H1 (cell line): Measurements from ENCODE around the gene HLA-DPA1. TPM values are rescaled to one million over a fixed set of nuclear protein-coding genes. Genes with fewer than 3 reads are reported as not detected.

ENCODE experiments used
- CTCF ChIA-PET: fragments of 300-600 bp; sonication (Branson Sonifier 250); formaldehyde crosslinking; loops from one replicate; lab custom pipeline; 2021; ENCODE audit not compliant: partially characterized antibody; lab: Charles Lee
- POLR2A ChIA-PET: fragments of 300-600 bp; sonication (Branson Sonifier 250); formaldehyde crosslinking; loops from one replicate; lab custom pipeline; 2021; ENCODE audit warnings: inconsistent platforms; ENCODE audit not compliant: partially characterized antibody; lab: Charles Lee
- DNase-seq, 2 experiments: peaks; one replicate each; pipeline versions ENCODE4 v3.0.0 to v3.0.0-alpha.2; 2010 to 2022; ENCODE audit warnings: low spot score in 2 of 2, low read depth in 1 of 2, mixed read lengths in 1 of 2
- FAIRE-seq: peaks from 2 replicates; lab custom pipeline; 2011; peaks lifted over from hg19 to GRCh38; lab: Jason Lieb, UNC
- H2AFZ ChIP-seq: 2 replicates; pipeline ENCODE4 v1.8.1; 2012; ENCODE audit warnings: low read length, inconsistent platforms
- H2AK5ac ChIP-seq: 2 replicates; pipeline ENCODE4 v1.6.1; 2013; ENCODE audit warnings: low read depth, low read length
- H2BK120ac ChIP-seq: replicated peaks from 2 replicates; pipeline ENCODE3; 2013; ENCODE audit warnings: low read depth, low read length, inconsistent platforms
- H2BK12ac ChIP-seq: 2 replicates; pipeline ENCODE4 v1.6.1; 2013; ENCODE audit warnings: low read depth, low read length
- H2BK15ac ChIP-seq: 2 replicates; pipeline ENCODE4 v1.6.1; 2013; ENCODE audit warnings: low read length
- H2BK20ac ChIP-seq: 2 replicates; pipeline ENCODE4 v1.6.1; 2013; ENCODE audit warnings: low read length
- H2BK5ac ChIP-seq: 2 replicates; pipeline ENCODE4 v1.6.1; 2013; ENCODE audit warnings: low read depth, low read length
- H3K14ac ChIP-seq: 2 replicates; pipeline ENCODE4 v1.6.1; 2013; ENCODE audit warnings: inconsistent platforms; ENCODE audit not compliant: insufficient read length
- H3K18ac ChIP-seq: 2 replicates; pipeline ENCODE4 v1.6.1; 2013; ENCODE audit warnings: low read length; ENCODE audit errors: extremely low read depth
- H3K23ac ChIP-seq: 2 replicates; pipeline ENCODE4 v1.6.1; 2013; ENCODE audit warnings: inconsistent platforms; ENCODE audit not compliant: insufficient read length
- H3K23me2 ChIP-seq: 2 replicates; pipeline ENCODE4 v1.6.1; 2013; ENCODE audit warnings: low read depth, low read length
- H3K27ac ChIP-seq: 2 replicates; pipeline ENCODE4 v1.6.1; 2011; ENCODE audit warnings: low read depth, low read length, inconsistent platforms
- H3K27me3 ChIP-seq, 4 experiments: replicated peaks in 1 of 4; 1 replicate in 1 of 4; 2 replicates in 3 of 4; pipeline versions ENCODE4 v1.6.1 to v1.8.1; 2011 to 2013; ENCODE audit warnings: low read length in 3 of 4, mild to moderate bottlenecking in 3 of 4, inconsistent platforms in 2 of 4, mixed read lengths in 2 of 4, moderate library complexity in 1 of 4; ENCODE audit not compliant: control insufficient read depth in 3 of 4, insufficient read depth in 3 of 4; ENCODE audit errors: extremely low read depth in 1 of 4
- H3K36me3 ChIP-seq, 4 experiments: 2 replicates each; pipeline versions ENCODE4 v1.6.1 to v1.8.1; 2011 to 2013; ENCODE audit warnings: mild to moderate bottlenecking in 4 of 4, low read length in 3 of 4, moderate library complexity in 2 of 4, control low read depth in 1 of 4, inconsistent platforms in 1 of 4; ENCODE audit not compliant: insufficient read depth in 4 of 4, control insufficient read depth in 2 of 4
- H3K4ac ChIP-seq: replicated peaks from 2 replicates; pipeline ENCODE3; 2013; ENCODE audit warnings: low read length, low read depth, mixed read lengths, inconsistent platforms; ENCODE audit not compliant: insufficient read length
- H3K4me1 ChIP-seq, 4 experiments: replicated peaks in 1 of 4; 1 replicate in 1 of 4; 2 replicates in 3 of 4; pipeline versions ENCODE4 v1.6.1 to v1.8.1; 2011 to 2013; ENCODE audit warnings: low read length in 3 of 4, inconsistent platforms in 2 of 4, mixed read lengths in 1 of 4; ENCODE audit not compliant: insufficient read depth in 4 of 4, control insufficient read depth in 3 of 4
- H3K4me2 ChIP-seq, 2 experiments: 2 replicates each; pipeline versions ENCODE4 v1.6.1 to v1.8.1; 2011 to 2013; ENCODE audit warnings: low read depth in 2 of 2, low read length in 2 of 2, control low read depth in 1 of 2, inconsistent platforms in 1 of 2, mild to moderate bottlenecking in 1 of 2; ENCODE audit not compliant: insufficient read depth in 1 of 2
- H3K4me3 ChIP-seq, 4 experiments: fragments of 200-600, 300-600 bp in 1 of 4; sonication (generic), shearing (Covaris generic), sonication (Bioruptor Twin) in 1 of 4; 2 replicates each; pipeline versions ENCODE4 v1.5.1 to v1.8.1; 2011 to 2016; ENCODE audit warnings: low read length in 4 of 4, low read depth in 3 of 4, control low read depth in 2 of 4, inconsistent platforms in 2 of 4, mild to moderate bottlenecking in 2 of 4, mixed read lengths in 1 of 4, moderate library complexity in 1 of 4; ENCODE audit not compliant: insufficient read depth in 2 of 4; ENCODE audit errors: extremely low read depth in 1 of 4
- H3K56ac ChIP-seq: replicated peaks from 2 replicates; pipeline ENCODE3; 2013; ENCODE audit warnings: low read depth, mild to moderate bottlenecking, mixed read lengths, low read length, inconsistent platforms; ENCODE audit not compliant: insufficient read length
- H3K79me1 ChIP-seq: 2 replicates; pipeline ENCODE4 v1.6.1; 2013; ENCODE audit warnings: low read depth, low read length, control low read depth
- H3K79me2 ChIP-seq, 2 experiments: 2 replicates each; pipeline versions ENCODE4 v1.6.1 to v1.8.1; 2012 to 2013; ENCODE audit warnings: low read length in 2 of 2, mild to moderate bottlenecking in 2 of 2, inconsistent platforms in 1 of 2; ENCODE audit not compliant: insufficient read depth in 2 of 2, control insufficient read depth in 1 of 2
- H3K9ac ChIP-seq, 4 experiments: replicated peaks in 1 of 4; 1 replicate in 1 of 4; 2 replicates in 3 of 4; pipeline versions ENCODE4 v1.6.1 to v1.8.1; 2011 to 2013; ENCODE audit warnings: low read depth in 3 of 4, low read length in 3 of 4, control low read depth in 2 of 4, mild to moderate bottlenecking in 2 of 4, moderate library complexity in 2 of 4, inconsistent platforms in 1 of 4; ENCODE audit errors: extremely low read depth in 1 of 4
- H3K9me3 ChIP-seq, 2 experiments: 2 replicates each; pipeline versions ENCODE4 v1.6.1 to v1.8.1; 2012 to 2013; ENCODE audit warnings: mild to moderate bottlenecking in 2 of 2, moderate library complexity in 2 of 2, control low read depth in 1 of 2, inconsistent platforms in 1 of 2, low read depth in 1 of 2, low read length in 1 of 2, mixed read lengths in 1 of 2; ENCODE audit not compliant: insufficient read depth in 2 of 2
- H4K20me1 ChIP-seq, 2 experiments: replicated peaks in 1 of 2; 2 replicates each; pipeline versions ENCODE3 to v1.8.1; 2011 to 2013; ENCODE audit warnings: inconsistent platforms in 2 of 2, low read length in 2 of 2, mild to moderate bottlenecking in 1 of 2; ENCODE audit not compliant: insufficient read depth in 2 of 2, control insufficient read depth in 1 of 2
- H4K5ac ChIP-seq: 2 replicates; pipeline ENCODE4 v1.6.1; 2013; ENCODE audit warnings: low read length, low read depth, mixed read lengths, inconsistent platforms; ENCODE audit not compliant: insufficient read length
- H4K8ac ChIP-seq: 2 replicates; pipeline ENCODE4 v1.8.0; 2013; ENCODE audit warnings: mild to moderate bottlenecking, moderate library complexity, low read length, inconsistent platforms; ENCODE audit not compliant: insufficient read depth; ENCODE audit errors: extremely low read depth
- H4K91ac ChIP-seq: replicated peaks from 2 replicates; pipeline ENCODE3; 2013; ENCODE audit warnings: low read length, mixed read lengths, inconsistent platforms; ENCODE audit not compliant: insufficient read length
- HDAC6 ChIP-seq: IDR thresholded peaks from one replicate; pipeline ENCODE4 v1.7.1; 2012; ENCODE audit warnings: low read depth, mild to moderate bottlenecking, inconsistent platforms, low read length, moderate library complexity
- WGBS, 2 experiments: shearing (Covaris generic) in 1 of 2; methylation state at CpG; one replicate each; pipeline versions ENCODE4 v1.1.6 to v1.1.7; 2013 to 2015; ENCODE audit warnings: low lambda C conversion rate in 2 of 2, mixed read lengths in 2 of 2, inconsistent platforms in 1 of 2, low coverage in 1 of 2, missing lambda C conversion rate in 1 of 2; ENCODE audit not compliant: insufficient replicate concordance in 2 of 2, insufficient coverage in 1 of 2, insufficient read length in 1 of 2; ENCODE audit errors: extremely low coverage in 1 of 2, missing lambda C conversion rate in 1 of 2; 5-methylcytosine and 5-hydroxymethylcytosine counted together
- polyA plus RNA-seq, 7 experiments: library from polyadenylated mRNA; depleted of rRNA in 3 of 7; stranded (reverse) in 5 of 7; unstranded in 2 of 7; fragments of >200 nt in 5 of 7; fragments of 200-250 nt in 2 of 7; gene quantifications; 1 replicate in 5 of 7; 2 replicates in 1 of 7; 4 replicates in 1 of 7; pipeline versions ENCODE4 v1.2.1 to v1.2.3, GENCODE V29; 2011 to 2013; ENCODE audit warnings: missing spikeins in 2 of 7, mixed read lengths in 2 of 7
- total RNA-seq: library from RNA; stranded (reverse); fragmentation: NEBNext Ultra II Directional; extraction: Animal tissue kit (Norgen Biotek cat#: 25700); gene quantifications from 2 replicates; pipeline ENCODE4 v1.2.1, GENCODE V29; 2021

HLA-DPA1 gene
- total and polyA plus RNA-seq, 2 of the 8 experiments (the other 6 are each of a cell fraction or from before 2014, with no cell fraction given): 6.2 to 13.1 TPM

DNA sequence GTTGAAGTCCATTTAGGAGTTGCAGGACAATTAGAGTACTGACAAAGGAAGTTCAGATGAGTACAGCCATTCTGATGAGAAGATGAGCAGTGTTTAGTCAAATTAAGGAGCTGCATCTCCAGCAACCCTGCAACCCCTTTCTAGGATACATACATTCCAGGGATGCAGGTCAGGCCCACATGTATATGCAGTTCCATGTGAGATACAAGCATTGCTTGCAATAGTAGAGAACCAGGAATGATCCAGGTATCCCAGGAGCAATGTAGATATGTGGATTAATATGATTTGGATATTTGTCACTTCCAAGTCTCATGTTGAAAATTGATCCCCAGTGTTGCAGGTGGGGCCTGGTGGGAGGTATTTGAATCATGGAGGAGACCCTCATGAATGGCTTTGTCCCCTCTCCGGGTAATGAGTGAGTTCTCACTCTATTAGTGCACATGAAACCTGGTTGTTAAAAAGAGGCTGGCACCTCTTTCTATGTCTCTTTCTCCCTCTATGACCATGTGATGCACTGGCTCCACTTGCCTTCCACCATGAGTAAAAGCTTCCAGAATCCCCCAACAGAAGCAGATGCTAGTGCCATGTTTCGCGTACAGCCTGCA, 6.4 kb downstream of the HLA-DPA1 start:
- Histone ChIP-seq H3K14ac (no peak overlapping the region), H3K4me3 (no peak overlapping the region), H4K5ac (no peak overlapping the region), H3K79me1 (no peaks in the 10 kb centered on the region), H3K4ac (no peak overlapping the region), H3K79me2 (no peaks in the 10 kb centered on the region), H2BK120ac (no peak overlapping the region), H3K18ac (no peak overlapping the region), H4K20me1 (no peaks in the 10 kb centered on the region), H3K27me3 (no peaks in the 10 kb centered on the region), H3K23me2 (no peaks in the 10 kb centered on the region), H4K91ac (no peak overlapping the region), H2BK5ac (no peak overlapping the region), H2AFZ (no peak overlapping the region), H2BK12ac (no peak overlapping the region), H3K9me3 (no peaks in the 10 kb centered on the region), H2BK15ac (no peak overlapping the region), H2BK20ac (no peak overlapping the region), H3K23ac (no peak overlapping the region), H3K56ac (no peak overlapping the region), H3K4me2 (no peak overlapping the region), H2AK5ac (no peak overlapping the region), H3K27ac (no peak overlapping the region), H3K4me1 (0 out of 7 replicates have a peak, but pooled peaks cover 0 to 1% (median 0%) of the 10 kb centered on the region in 4 experiments), H3K9ac (no peak overlapping the region), H3K36me3 (no peaks in the 10 kb centered on the region), H4K8ac (no peak overlapping the region)
- CTCF ChIA-PET: interaction anchor here (1.5 kb wide), 1 partner anchor 13 kb away, joined by 4 read pairs; no protein-coding TSS in a partner anchor
- no peak for TF ChIP-seq HDAC6
- DNase-seq: no peak
- WGBS, 2 experiments: 85% methylated on average over 3 of the region's 3 CpGs; no CpG with 5 or more reads in 1 of the 2 experiments
- POLR2A ChIA-PET: interaction anchor here (0.9 kb wide), 1 partner anchor 13 kb away, joined by 3 read pairs; no protein-coding TSS in a partner anchor
- FAIRE-seq: no peak
